Smooth muscle cell (in vitro differentiated cells): ENCODE results near the gene STAG3. TPM values are rescaled to one million over a fixed set of nuclear protein-coding genes. Genes with fewer than 3 reads are reported as not detected.

ENCODE experiments used
- DNase-seq: peaks from one replicate; lab custom pipeline; 2025; ENCODE audit not compliant: unreplicated experiment; lab: John Stamatoyannopoulos, UW
- H2AFZ ChIP-seq: fragments of 200-600 bp; sonication (generic); 2 replicates; pipeline ENCODE4 v1.6.0; 2016; ENCODE audit warnings: antibody characterized with exemption, low read depth, mild to moderate bottlenecking
- H3F3A ChIP-seq: fragments of 200-600 bp; sonication (generic); 2 replicates; pipeline ENCODE4 v1.6.0; 2017; ENCODE audit warnings: antibody characterized with exemption, low read depth
- H3K27ac ChIP-seq: fragments of 200-600 bp; sonication (generic); 2 replicates; pipeline ENCODE4 v1.5.1; 2016; ENCODE audit warnings: low read depth, mild to moderate bottlenecking
- H3K27me3 ChIP-seq: fragments of 200-600 bp; sonication (generic); 2 replicates; pipeline ENCODE4 v1.6.1; 2016; ENCODE audit warnings: low read depth, mild to moderate bottlenecking
- H3K36me3 ChIP-seq: fragments of 200-600 bp; sonication (generic); 2 replicates; pipeline ENCODE4 v1.5.1; 2016; ENCODE audit warnings: low read depth
- H3K4me1 ChIP-seq: fragments of 200-600 bp; sonication (generic); 2 replicates; pipeline ENCODE4 v1.5.1; 2016; ENCODE audit warnings: low read depth
- H3K4me2 ChIP-seq: fragments of 200-600 bp; sonication (generic); 2 replicates; pipeline ENCODE4 v1.6.0; 2016; ENCODE audit warnings: mild to moderate bottlenecking
- H3K4me3 ChIP-seq: fragments of 200-600 bp; sonication (generic); 2 replicates; pipeline ENCODE4 v1.5.1; 2016; ENCODE audit warnings: mild to moderate bottlenecking
- H3K79me2 ChIP-seq: fragments of 200-600 bp; sonication (generic); 2 replicates; pipeline ENCODE4 v1.6.0; 2016; ENCODE audit warnings: low read depth, mild to moderate bottlenecking
- H3K9ac ChIP-seq: fragments of 200-600 bp; sonication (generic); 2 replicates; pipeline ENCODE4 v1.6.0; 2016; ENCODE audit warnings: low read depth
- H3K9me3 ChIP-seq: fragments of 200-600 bp; sonication (generic); replicated peaks from 2 replicates; pipeline ENCODE4 v1.5.1; 2016; ENCODE audit warnings: low read depth
- H4K20me1 ChIP-seq: fragments of 200-600 bp; sonication (generic); 2 replicates; pipeline ENCODE4 v1.6.0; 2016; ENCODE audit warnings: low read depth
- CTCF ChIP-seq: fragments of 200-600 bp; sonication (generic); IDR thresholded peaks from 2 replicates; pipeline ENCODE4 v1.5.1; 2017; ENCODE audit warnings: borderline replicate concordance, mild to moderate bottlenecking, antibody characterized with exemption; ENCODE audit not compliant: insufficient read depth, poor library complexity, severe bottlenecking
- WGBS: methylation state at CpG from one replicate; pipeline ENCODE4 v1.1.7; 2016; ENCODE audit warnings: low lambda C conversion rate; 5-methylcytosine and 5-hydroxymethylcytosine counted together
- polyA plus RNA-seq: library from polyadenylated mRNA; unstranded; fragments of >200 nt; fragmentation: Nextera tagmentation; extraction: Ambion mirVana; gene quantifications from 2 replicates; pipeline ENCODE4 v1.2.1, GENCODE V29; 2016
- total RNA-seq: library from RNA; depleted of rRNA; stranded (reverse); fragments of >200 nt; gene quantifications from 2 replicates; pipeline ENCODE4 v1.2.3, GENCODE V29; 2014

The STAG3 gene
- total and polyA plus RNA-seq, 2 experiments from 2014 or later: 0.04 to 0.96 TPM

- Histone ChIP-seq H3K4me1 (no peaks in the 10 kb centered on the region), H3K27ac (no peak overlapping the region), H3K4me3 (no peak overlapping the region), H4K20me1 (no peaks in the 10 kb centered on the region), H3K9ac (no peak overlapping the region), H2AFZ (no peak overlapping the region), H3F3A (no peaks in the 10 kb centered on the region), H3K9me3 (no peaks in the 10 kb centered on the region), H3K4me2 (no peak overlapping the region), H3K27me3 (peaks cover 31% of the 10 kb centered on the region), H3K79me2 (no peaks in the 10 kb centered on the region), H3K36me3 (no peaks in the 10 kb centered on the region)
- DNase-seq: no peak
- TF ChIP-seq CTCF: no peak
- 88% methylated on average over 11 of the region's 11 CpGs for WGBS
These were observed 23.0 kb downstream of the STAG3 start for GRCh38 chr7:100200693-100201092.

- Histone ChIP-seq H3K27me3 (peaks cover 26% of the 10 kb centered on the region), H3K4me3 (no peak overlapping the region), H3K4me2 (no peak overlapping the region), H3K27ac (no peak overlapping the region), H3K36me3 (no peaks in the 10 kb centered on the region), H3K79me2 (no peaks in the 10 kb centered on the region), H2AFZ (no peak overlapping the region), H3K9me3 (no peaks in the 10 kb centered on the region), H3K4me1 (no peaks in the 10 kb centered on the region), H4K20me1 (no peaks in the 10 kb centered on the region), H3F3A (no peaks in the 10 kb centered on the region), H3K9ac (no peak overlapping the region)
- WGBS: 94% methylated on average over 9 of the region's 9 CpGs
- DNase-seq: no peak
- no peak for TF ChIP-seq CTCF
These were observed 26.7 kb downstream of the STAG3 start for GRCh38 chr7:100204454-100204853.

- Histone ChIP-seq H4K20me1 (no peaks in the 10 kb centered on the region), H3F3A (no peaks in the 10 kb centered on the region), H3K36me3 (no peaks in the 10 kb centered on the region), H3K9ac (no peak overlapping the region), H3K4me2 (no peak overlapping the region), H3K4me1 (no peaks in the 10 kb centered on the region), H3K9me3 (no peaks in the 10 kb centered on the region), H2AFZ (no peak overlapping the region), H3K27me3 (peaks cover 5% of the 10 kb centered on the region), H3K4me3 (no peak overlapping the region), H3K27ac (no peak overlapping the region), H3K79me2 (no peaks in the 10 kb centered on the region)
- WGBS: 79% methylated on average over 6 of the region's 6 CpGs
- no peak for TF ChIP-seq CTCF
- no peak for DNase-seq
These were observed 31.2 kb downstream of the STAG3 start for GRCh38 chr7:100208911-100209408.

GRCh38 chr7:100209493-100209892 lies 31.8 kb downstream of the STAG3 start:
- H3K4me2 ChIP-seq: no peak overlapping the region
- no peak overlapping the region for H2AFZ ChIP-seq
- H3K79me2 ChIP-seq: no peaks in the 10 kb centered on the region
- H3K27ac ChIP-seq: no peak overlapping the region
- no peaks in the 10 kb centered on the region for H3F3A ChIP-seq
- H3K9me3 ChIP-seq: no peaks in the 10 kb centered on the region
- 78% methylated on average over 6 of the region's 6 CpGs for WGBS
- H3K4me3 ChIP-seq: no peak overlapping the region
- no peaks in the 10 kb centered on the region for H3K36me3 ChIP-seq
- H3K9ac ChIP-seq: no peak overlapping the region
- TF ChIP-seq CTCF: no peak
- no peaks in the 10 kb centered on the region for H4K20me1 ChIP-seq
- H3K4me1 ChIP-seq: no peaks in the 10 kb centered on the region
- DNase-seq: no peak
- peaks cover 5% of the 10 kb centered on the region for H3K27me3 ChIP-seq
